ENCODE measurements around the gene NAGPA.

The NAGPA gene

DNA sequence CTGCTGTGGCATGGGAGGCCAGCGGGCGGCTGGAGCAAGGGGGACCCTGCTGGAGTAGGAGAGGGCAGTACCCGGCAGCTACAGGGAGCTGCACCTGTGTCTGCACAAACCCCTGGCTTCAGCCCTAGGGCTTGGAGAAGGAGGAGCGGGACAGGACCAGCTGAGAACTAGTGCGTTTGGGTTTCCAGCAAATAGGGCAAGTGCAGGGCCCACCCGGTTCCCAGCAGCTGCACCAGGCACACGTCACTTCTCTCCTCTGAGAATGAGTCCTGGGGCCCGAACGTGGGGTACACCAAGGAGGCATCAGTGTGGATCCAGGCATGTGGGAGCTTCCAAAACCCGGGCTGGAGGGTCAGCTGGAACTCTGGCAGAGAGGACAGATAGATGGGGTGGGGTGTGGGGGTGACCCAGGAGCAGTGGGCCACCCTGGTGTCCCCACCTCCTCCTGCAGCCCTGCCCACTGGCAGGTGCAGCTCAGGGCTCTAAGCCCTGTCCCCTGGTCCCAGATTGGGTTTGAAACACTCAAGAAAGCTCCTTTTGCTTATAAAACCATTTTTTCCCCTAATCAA, 26.4 kb upstream of the NAGPA start:
- Histone ChIP-seq H4K20me1 (ENCODE audit: insufficient read depth, low read length) (no peaks in the 10 kb centered on the region), H3K36me3 (ENCODE audit: insufficient read depth, low read length) (no peaks in the 10 kb centered on the region), H3K4me2 (ENCODE audit: low read length) (no peak overlapping the region), H3K27me3 (ENCODE audit: insufficient read depth, low read length) (no peaks in the 10 kb centered on the region), H3K27ac (ENCODE audit: low read depth, low read length, poor library complexity, severe bottlenecking) (no peak overlapping the region), H3K79me2 (ENCODE audit: insufficient read depth, low read length) (no peaks in the 10 kb centered on the region), H3K4me1 (ENCODE audit: insufficient read depth, low read length, severe bottlenecking) (no peaks in the 10 kb centered on the region), H3F3A (ENCODE audit: insufficient read depth, low read length) (no peaks in the 10 kb centered on the region), H2AFZ (ENCODE audit: low read length) (no peak overlapping the region), H3K9me3 (ENCODE audit: low read length) (no peaks in the 10 kb centered on the region), H3K9ac (ENCODE audit: low read length) (no peak overlapping the region), H3K4me3 (ENCODE audit: low read depth, low read length, poor library complexity, severe bottlenecking) (no peak overlapping the region), H3K9me2 (ENCODE audit: low read depth, low read length) (no peaks in the 10 kb centered on the region)
- TF ChIP-seq EZH2 (IDR thresholded peaks at IDR 0.05; ENCODE audit: borderline replicate concordance, low read length): no peak
- TF ChIP-seq, protein P1, sequence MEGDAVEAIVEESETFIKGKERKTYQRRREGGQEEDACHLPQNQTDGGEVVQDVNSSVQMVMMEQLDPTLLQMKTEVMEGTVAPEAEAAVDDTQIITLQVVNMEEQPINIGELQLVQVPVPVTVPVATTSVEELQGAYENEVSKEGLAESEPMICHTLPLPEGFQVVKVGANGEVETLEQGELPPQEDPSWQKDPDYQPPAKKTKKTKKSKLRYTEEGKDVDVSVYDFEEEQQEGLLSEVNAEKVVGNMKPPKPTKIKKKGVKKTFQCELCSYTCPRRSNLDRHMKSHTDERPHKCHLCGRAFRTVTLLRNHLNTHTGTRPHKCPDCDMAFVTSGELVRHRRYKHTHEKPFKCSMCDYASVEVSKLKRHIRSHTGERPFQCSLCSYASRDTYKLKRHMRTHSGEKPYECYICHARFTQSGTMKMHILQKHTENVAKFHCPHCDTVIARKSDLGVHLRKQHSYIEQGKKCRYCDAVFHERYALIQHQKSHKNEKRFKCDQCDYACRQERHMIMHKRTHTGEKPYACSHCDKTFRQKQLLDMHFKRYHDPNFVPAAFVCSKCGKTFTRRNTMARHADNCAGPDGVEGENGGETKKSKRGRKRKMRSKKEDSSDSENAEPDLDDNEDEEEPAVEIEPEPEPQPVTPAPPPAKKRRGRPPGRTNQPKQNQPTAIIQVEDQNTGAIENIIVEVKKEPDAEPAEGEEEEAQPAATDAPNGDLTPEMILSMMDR (IDR thresholded peaks at IDR 0.05; ENCODE audit: low read length): no peak

GRCh38 chr16:5059386-5060072, 25.8 kb upstream of the NAGPA start:
- Histone ChIP-seq H3K27ac (ENCODE audit: low read depth, low read length, poor library complexity, severe bottlenecking) (no peak overlapping the region), H3K9me2 (ENCODE audit: low read depth, low read length) (no peaks in the 10 kb centered on the region), H4K20me1 (ENCODE audit: insufficient read depth, low read length) (no peaks in the 10 kb centered on the region), H3F3A (ENCODE audit: insufficient read depth, low read length) (no peaks in the 10 kb centered on the region), H3K4me1 (ENCODE audit: insufficient read depth, low read length, severe bottlenecking) (no peaks in the 10 kb centered on the region), H3K4me2 (ENCODE audit: low read length) (no peak overlapping the region), H3K9me3 (ENCODE audit: low read length) (no peaks in the 10 kb centered on the region), H3K79me2 (ENCODE audit: insufficient read depth, low read length) (no peaks in the 10 kb centered on the region), H3K36me3 (ENCODE audit: insufficient read depth, low read length) (no peaks in the 10 kb centered on the region), H3K4me3 (ENCODE audit: low read depth, low read length, poor library complexity, severe bottlenecking) (no peak overlapping the region), H3K9ac (ENCODE audit: low read length) (no peak overlapping the region), H2AFZ (ENCODE audit: low read length) (no peak overlapping the region), H3K27me3 (ENCODE audit: insufficient read depth, low read length) (no peaks in the 10 kb centered on the region)
- no peak for TF ChIP-seq EZH2 (IDR thresholded peaks at IDR 0.05; ENCODE audit: borderline replicate concordance, low read length)
- TF ChIP-seq, protein P1 (IDR thresholded peaks at IDR 0.05; ENCODE audit: low read length): no peak

DNA sequence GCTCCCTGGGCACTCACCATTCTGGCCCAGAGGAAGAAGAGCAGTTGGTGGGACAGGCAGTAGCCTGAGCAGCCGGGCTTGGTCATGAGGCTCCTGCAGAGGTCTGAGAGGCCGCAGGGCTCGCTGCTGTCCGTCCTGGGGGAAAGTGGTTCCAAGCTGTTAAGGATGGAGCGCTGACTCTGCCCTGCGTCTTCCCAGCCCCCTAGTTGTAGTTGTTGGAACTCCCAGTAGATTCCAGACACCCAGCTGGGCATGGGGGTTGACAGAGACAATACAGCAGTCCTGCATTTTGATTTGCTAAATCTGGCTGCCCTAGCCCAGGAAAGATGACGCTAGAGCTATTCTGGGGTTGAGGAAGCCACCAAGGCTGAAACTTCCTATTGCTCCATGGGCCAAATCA, 24.7 kb upstream of the NAGPA start:
- no peak overlapping the region for H3K4me3 ChIP-seq (ENCODE audit: low read depth, low read length, poor library complexity, severe bottlenecking)
- no peak overlapping the region for H2AFZ ChIP-seq (ENCODE audit: low read length)
- H3K4me1 ChIP-seq (ENCODE audit: insufficient read depth, low read length, severe bottlenecking): no peaks in the 10 kb centered on the region
- H3K79me2 ChIP-seq (ENCODE audit: insufficient read depth, low read length): no peaks in the 10 kb centered on the region
- H3K9me3 ChIP-seq (ENCODE audit: low read length): no peaks in the 10 kb centered on the region
- H3K9me2 ChIP-seq (ENCODE audit: low read depth, low read length): no peaks in the 10 kb centered on the region
- H4K20me1 ChIP-seq (ENCODE audit: insufficient read depth, low read length): no peaks in the 10 kb centered on the region
- no peaks in the 10 kb centered on the region for H3K27me3 ChIP-seq (ENCODE audit: insufficient read depth, low read length)
- H3K4me2 ChIP-seq (ENCODE audit: low read length): no peak overlapping the region
- H3K36me3 ChIP-seq (ENCODE audit: insufficient read depth, low read length): no peaks in the 10 kb centered on the region
- TF ChIP-seq, protein P1 (IDR thresholded peaks at IDR 0.05; ENCODE audit: low read length): no peak
- no peak for TF ChIP-seq EZH2 (IDR thresholded peaks at IDR 0.05; ENCODE audit: borderline replicate concordance, low read length)
- no peaks in the 10 kb centered on the region for H3F3A ChIP-seq (ENCODE audit: insufficient read depth, low read length)
- no peak overlapping the region for H3K9ac ChIP-seq (ENCODE audit: low read length)
- H3K27ac ChIP-seq (ENCODE audit: low read depth, low read length, poor library complexity, severe bottlenecking): no peak overlapping the region

Data from OCI-LY1 (cell line).